Measurements from ENCODE around the gene THAP5.

DNA sequence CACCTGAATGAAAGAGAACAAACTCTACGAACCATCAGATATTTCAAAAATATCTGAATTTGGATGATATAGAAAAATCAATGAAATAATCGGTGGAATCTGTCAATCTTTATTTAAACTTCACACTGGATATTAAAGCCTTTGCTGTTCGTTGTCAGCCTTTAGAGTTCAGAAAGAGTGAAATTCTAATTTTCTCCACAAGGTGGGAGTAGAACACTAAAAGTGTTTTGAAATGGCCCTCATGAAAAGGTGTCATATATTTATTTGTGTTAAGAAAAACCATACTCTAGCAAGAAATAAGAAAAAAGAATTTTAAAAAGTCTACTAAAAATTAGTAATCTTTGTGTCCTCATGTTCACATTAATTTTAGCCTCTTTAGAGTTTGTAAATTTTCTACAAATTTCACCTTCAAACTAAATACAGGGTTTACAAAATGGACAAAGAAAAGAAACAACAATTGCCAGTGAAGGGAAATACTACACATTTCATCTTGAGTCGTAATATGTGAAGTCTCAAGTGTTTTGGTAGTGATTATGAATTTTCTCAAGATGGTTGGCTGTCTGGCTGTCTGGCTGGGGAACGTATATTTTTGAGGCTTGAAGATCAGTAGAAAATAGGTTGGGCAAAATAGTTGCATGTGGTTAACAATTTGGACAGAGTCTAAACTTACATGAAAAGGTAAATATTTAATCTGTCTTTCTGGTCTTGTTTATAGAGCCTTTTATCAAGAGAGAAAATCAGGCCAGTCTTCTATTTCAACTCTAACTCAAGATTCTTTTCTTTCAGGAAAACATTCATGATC is 43.8 kb upstream of the THAP5 start:
- TF ChIP-seq, protein P1, sequence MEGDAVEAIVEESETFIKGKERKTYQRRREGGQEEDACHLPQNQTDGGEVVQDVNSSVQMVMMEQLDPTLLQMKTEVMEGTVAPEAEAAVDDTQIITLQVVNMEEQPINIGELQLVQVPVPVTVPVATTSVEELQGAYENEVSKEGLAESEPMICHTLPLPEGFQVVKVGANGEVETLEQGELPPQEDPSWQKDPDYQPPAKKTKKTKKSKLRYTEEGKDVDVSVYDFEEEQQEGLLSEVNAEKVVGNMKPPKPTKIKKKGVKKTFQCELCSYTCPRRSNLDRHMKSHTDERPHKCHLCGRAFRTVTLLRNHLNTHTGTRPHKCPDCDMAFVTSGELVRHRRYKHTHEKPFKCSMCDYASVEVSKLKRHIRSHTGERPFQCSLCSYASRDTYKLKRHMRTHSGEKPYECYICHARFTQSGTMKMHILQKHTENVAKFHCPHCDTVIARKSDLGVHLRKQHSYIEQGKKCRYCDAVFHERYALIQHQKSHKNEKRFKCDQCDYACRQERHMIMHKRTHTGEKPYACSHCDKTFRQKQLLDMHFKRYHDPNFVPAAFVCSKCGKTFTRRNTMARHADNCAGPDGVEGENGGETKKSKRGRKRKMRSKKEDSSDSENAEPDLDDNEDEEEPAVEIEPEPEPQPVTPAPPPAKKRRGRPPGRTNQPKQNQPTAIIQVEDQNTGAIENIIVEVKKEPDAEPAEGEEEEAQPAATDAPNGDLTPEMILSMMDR (conservative IDR thresholded peaks at IDR 0.05): peak; percentile 88
- TF ChIP-seq EZH2 (IDR thresholded peaks at IDR 0.05; ENCODE audit: low read depth): no peak
